HTERT RPE-1 (cell line): ENCODE results near the gene CSGALNACT2.
"Not testable (repeated sequence)": the region's sequence is repeated elsewhere in the genome, so short reads cannot be mapped to it uniquely, and the experiment has no call there.

Experiments
- in situ Hi-C: fragments of 300-500 bp; cut with MboI; formaldehyde crosslinking; loops from 4 replicates; pipeline ENCODE4 v1.14.3; 2020; ENCODE audit warnings: low sequenced_read_pairs

Gene CSGALNACT2, protein sequence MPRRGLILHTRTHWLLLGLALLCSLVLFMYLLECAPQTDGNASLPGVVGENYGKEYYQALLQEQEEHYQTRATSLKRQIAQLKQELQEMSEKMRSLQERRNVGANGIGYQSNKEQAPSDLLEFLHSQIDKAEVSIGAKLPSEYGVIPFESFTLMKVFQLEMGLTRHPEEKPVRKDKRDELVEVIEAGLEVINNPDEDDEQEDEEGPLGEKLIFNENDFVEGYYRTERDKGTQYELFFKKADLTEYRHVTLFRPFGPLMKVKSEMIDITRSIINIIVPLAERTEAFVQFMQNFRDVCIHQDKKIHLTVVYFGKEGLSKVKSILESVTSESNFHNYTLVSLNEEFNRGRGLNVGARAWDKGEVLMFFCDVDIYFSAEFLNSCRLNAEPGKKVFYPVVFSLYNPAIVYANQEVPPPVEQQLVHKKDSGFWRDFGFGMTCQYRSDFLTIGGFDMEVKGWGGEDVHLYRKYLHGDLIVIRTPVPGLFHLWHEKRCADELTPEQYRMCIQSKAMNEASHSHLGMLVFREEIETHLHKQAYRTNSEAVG

DNA sequence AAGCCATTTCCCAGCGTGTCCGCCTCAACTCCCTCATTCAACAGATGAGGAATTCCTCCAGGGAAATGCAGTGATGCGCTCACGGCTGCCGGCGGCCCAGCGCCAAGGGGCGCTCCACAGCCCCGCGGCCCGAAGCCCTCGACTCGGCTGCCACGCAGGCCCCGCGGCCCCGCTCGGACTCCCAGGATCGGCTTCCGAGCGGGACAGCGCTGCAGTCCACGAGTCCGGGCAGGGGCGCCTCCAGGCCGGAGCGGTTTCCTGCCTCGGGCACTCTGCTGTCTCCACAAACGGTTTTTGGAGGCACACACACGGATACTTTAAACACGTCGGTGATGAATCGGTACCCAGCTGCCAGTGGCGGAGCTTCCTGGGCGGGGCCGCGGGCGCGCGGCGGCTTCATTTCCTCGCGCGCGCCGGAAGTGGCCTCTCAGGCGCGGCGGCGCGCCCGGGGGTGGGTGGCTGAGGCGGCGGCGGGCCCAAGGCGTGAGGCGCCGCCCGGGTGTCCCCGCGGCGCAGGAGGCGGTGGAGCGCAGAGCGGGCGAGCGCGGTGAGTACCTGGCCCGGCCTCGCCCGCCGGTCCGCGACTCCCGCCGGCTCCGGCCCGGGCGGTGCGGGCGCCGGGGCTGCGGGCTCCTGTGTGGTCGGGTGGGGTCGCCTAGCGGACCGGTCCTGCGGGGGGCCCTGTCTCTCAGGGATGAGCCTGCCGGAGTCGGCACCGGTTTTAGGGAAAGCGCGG, at the start of gene CSGALNACT2:
TSS of gene CSGALNACT2 (plus strand) at position 425 of the 736 bp plus-strand sequence. CDS start 16,705 bp downstream, outside the sequence.
- in situ Hi-C loops: no loop called here

DNA sequence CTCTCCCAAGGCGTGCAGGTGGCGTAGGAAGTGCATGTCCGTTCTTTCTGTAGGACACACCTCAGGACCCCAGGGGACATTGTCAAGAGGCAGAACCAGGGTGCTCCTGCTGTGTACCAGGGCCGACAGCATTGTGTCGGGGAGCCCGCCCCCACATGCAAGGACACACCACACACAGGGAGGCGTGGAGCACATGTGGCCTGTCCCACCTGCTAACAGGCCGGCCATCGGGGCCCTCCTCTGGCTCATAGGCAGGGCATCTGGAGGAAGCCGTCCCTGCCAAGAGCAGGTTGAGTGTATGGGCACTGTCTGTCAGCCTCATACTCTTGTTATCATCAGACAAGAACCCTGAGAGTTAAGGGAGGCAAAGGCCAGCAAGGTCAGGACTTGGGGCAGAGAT, 48.7 kb upstream of the CSGALNACT2 start:
- in situ Hi-C loops: no loop called here

DNA sequence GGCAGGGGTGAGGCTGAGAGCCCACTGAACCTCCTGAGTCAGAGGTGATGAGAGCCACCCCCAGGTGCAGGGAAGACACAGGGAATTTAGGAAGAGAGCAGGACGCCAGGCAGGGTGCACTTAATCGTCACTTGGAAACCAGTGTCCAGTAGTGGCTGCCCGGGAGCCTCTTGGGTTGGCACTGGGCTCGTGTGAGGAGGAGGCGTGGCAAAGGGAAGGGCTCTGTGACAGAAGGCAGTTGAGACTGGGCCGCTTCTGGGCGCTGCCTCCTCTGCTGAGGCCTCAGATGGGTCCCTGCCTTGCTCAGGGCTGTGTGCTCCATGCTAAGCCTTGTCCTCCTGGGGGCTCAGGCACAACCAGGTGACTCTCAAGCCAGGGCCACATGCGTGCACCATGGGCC, 48.1 kb upstream of the CSGALNACT2 start:
- in situ Hi-C loops: no loop called here

DNA sequence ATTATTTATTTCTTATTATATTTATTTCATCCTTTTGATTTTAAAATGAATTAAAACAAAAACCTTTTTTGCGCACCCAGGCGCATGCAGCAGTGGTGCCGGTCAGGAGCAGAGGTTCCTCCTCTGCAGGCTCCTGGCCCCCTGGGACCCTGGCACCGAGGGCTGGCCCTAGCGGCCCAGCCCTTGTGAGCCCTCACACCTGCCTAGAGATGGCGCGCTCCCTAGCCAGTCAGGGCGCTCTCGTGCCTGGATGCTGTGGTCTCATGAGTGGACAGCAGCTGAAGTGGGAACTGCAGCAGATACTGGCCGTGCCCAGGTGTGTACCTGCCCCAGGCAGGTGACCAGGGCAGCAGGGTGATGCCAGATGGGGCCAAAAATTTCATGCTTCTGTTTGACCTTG, 47.6 kb upstream of the CSGALNACT2 start:
- in situ Hi-C loops: no loop called here

DNA sequence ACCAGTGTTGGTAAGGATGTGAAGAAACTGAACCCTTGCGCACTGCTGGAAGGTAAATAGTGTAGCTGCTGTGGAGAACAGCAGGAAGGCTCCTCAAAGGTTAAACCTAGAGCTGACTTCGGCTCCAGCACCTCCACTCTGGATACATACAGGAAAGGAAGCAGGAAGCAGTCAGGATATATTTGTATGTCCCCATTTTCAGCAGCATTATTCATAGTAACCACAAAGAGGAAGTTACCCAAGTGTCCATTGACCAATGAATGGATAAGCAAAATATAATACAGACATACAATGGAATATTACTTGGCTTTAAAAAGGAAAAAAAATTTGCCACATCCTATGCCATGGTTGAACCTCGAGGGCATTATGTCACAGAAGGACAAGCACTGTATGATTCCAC, 46.4 kb upstream of the CSGALNACT2 start:
- in situ Hi-C loops: no loop called here

DNA sequence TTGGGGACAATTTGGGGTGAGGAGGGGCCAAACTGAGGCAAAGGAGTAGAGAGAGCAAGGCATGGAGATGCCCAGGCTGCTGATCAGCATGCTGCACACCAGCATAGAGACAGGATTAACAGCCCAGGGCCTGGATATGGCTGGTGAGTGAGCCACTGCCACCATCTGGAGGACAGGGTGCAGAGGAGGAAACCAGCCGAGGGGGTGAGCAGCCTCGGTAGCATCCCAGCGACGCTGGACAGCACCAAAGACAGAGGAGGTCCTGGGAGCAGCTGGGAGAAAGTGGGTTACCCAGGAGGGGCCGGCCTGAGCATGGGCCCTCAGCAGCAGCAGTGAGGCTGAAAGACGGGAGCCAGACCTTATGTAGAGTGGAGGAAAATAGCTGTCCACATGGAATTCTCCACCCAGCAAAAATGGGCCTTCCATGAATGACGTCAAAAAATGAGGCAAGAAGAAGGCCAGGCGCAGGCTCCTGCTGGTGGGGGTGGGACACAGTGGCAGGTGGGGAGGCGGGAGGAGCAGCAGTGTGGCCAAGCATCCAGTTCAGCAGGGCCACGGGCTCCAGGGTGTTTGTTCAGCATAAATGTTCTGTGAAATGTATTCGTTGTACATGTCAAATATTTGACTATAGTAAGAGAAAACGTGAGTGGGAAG, 44.7 kb upstream of the CSGALNACT2 start:
- in situ Hi-C loops: no loop called here

DNA sequence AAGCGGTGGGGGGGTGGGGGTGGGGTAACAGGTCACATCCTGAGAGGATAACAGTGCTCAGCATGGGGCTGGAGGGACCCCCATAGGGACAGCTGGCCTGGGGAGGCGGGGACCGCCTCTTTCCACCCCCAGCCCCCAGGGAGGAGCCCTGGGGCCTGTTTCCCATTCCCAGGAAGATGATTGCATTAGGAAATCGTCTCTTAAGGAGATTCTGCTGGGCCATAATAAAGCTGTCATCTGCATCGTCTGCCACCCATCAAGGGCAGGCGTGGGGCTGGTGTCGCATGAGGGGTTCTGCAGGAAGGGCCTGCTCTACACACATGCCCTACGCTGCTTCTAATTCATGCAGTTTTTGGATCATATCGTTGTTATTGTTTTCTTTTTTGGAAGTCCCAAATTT, 44.2 kb upstream of the CSGALNACT2 start:
- in situ Hi-C loops: no loop called here

DNA sequence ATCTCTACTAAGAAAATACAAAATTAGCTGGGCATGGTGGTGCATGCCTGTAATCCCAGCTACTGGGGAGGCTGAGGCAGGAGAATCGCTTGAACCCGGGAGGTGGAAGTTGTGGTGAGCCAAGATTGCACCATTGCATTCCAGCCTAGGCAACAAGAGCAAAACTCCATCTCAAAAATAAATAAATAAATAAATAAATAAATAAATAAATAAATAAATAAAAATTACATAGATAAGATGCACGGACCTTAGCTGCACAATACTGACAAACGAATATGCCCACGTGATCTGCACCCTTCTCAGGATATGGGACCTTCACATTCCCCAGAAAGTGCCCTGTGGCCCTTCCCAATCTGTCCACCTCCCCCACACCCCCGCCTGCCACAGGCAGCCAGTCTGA, 38.9 kb upstream of the CSGALNACT2 start:
- in situ Hi-C loops: not testable (repeated sequence)

DNA sequence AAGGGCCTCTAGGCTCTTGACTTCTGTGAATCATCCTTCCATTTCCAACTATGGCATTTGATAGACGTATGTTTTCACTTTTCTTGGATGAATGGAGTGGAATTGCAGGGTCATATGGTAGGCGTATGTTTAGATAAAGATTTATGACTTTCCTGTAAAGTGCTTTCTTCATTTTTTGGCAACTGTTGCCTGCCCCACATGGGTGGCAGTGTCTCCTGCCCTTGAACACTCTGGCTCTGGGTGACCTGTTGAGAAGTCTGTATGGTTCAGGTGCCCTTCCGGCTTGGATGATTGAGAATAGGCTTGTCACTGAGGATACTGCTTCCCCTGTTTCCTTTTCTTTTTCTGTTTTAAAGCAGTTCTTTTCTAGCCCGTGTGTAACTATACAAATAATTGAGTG, 38.3 kb upstream of the CSGALNACT2 start:
- in situ Hi-C loops: no loop called here

DNA sequence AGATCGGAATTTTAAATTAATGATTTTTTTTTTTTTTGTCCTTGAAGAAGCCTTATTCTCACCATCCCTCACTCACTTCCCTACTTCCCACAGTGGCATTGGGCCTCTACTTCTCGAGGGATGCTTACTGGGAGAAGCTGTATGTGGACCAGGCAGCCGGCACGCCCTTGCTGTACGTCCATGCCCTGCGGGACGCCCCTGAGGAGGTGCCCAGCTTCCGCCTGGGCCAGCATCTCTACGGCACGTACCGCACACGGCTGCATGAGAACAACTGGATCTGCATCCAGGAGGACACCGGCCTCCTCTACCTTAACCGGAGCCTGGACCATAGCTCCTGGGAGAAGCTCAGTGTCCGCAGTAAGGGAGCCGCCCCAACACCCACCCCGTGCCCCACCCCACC, 37.9 kb upstream of the CSGALNACT2 start:
- in situ Hi-C loops: no loop called here

DNA sequence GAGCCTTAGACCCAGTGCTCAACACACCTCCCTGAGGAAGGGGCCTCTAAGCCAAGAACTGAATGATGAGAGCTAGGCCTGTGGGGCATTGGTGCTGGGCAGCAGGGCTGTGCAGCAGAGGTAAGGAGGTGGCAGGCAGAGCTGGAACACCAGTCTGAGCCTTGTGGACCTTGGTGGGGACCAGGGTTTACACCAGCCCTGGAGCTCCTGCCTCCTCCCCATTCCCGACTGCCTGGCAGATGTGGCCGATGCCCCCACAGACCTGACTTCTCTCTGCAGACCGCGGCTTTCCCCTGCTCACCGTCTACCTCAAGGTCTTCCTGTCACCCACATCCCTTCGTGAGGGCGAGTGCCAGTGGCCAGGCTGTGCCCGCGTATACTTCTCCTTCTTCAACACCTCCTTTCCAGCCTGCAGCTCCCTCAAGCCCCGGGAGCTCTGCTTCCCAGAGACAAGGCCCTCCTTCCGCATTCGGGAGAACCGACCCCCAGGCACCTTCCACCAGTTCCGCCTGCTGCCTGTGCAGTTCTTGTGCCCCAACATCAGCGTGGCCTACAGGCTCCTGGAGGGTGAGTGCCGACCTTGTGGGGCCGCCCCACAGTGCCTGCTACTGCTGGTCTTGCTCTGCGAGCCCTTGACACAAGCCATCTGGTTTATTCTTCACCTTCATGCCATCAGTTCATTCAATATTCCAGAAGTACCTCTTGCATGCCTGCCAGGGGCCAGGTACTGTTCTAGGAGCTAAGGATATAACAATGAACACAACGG, 36.0 kb upstream of the CSGALNACT2 start:
- in situ Hi-C loops: no loop called here

DNA sequence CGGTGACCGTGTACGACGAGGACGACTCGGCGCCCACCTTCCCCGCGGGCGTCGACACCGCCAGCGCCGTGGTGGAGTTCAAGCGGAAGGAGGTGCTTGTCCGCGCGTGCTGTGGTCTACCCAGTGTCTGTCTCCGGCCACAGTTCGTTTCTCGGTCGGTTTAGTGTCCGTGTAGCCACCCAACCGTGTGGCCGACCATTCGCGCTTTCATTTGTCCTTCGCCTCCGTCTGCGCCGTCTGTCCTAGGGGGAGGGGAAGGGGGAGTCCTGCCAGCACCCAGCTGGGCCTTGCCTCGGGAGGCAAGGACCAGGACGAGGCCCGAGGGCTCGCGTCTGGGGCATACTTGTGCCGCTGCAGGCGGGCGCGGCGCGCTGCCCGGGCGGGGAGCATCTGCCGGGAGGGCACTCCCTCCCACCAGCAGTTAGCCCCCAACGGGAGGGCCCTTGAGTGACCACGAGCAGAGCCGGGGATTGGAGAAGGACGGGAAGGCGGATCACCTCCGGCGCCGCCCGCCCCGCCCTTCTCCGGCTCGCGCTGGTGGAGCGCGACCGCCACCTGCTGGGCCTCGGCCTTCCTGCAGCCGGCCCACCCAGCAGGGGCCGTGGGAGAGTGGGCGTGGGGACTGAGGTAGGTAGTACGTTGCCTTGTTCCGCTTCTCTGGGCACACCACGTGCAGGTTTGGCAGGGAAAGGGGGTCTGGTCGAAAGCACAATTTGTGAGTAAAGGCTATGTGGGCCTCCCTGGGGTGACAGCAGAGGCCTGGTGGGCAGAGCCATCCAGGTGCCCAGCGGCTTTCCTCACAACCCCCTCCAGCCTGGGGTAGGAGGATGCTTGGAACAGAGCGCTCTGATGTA, 32.9 kb upstream of the CSGALNACT2 start:
- in situ Hi-C loops: no loop called here

DNA sequence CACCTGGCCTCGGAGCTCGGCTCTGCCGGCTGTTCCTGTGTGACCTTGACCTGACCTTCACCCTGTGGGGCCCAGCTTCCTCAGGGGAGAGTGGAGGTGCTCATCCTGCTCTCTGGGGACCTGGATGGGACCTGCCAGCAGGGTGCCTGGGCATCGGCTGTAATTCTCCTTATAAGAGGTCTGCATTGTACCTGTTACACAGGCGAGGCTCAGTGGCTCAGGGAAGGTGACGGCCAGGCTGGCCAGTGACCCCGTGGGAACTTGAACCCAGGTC, 32.4 kb upstream of the CSGALNACT2 start:
- in situ Hi-C loops: no loop called here

DNA sequence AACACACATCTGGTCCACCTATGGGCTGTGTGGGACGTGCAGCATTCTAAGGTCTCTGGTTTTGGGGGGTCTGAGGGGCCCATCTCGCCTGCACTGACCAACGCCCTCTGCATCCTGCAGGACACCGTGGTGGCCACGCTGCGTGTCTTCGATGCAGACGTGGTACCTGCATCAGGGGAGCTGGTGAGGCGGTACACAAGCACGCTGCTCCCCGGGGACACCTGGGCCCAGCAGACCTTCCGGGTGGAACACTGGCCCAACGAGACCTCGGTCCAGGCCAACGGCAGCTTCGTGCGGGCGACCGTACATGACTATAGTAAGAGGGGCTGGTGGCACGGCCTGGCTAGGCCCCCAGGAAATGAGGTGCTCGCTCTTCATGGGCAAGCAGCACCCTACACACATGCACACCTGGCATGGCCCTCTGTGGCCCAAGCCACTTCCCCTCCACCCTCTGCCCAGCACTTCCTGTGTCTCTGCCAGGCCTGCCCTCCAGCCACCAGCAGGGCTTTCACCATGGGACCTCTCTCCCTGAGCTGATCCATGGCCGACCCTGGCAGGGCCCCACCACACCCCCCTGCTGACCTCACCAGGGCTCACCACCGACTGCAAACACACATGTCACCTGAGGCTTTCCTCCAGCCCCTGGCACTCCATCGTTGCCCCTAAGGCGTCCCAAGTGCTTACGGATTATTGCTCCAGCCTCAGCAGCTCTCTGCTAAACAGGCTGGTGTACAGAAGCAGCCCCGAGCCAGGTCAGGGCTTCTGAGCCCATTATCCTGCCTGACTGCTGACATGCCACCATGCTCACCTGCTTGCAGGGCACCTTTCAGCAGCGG, 31.8 kb upstream of the CSGALNACT2 start:
- in situ Hi-C loops: no loop called here

DNA sequence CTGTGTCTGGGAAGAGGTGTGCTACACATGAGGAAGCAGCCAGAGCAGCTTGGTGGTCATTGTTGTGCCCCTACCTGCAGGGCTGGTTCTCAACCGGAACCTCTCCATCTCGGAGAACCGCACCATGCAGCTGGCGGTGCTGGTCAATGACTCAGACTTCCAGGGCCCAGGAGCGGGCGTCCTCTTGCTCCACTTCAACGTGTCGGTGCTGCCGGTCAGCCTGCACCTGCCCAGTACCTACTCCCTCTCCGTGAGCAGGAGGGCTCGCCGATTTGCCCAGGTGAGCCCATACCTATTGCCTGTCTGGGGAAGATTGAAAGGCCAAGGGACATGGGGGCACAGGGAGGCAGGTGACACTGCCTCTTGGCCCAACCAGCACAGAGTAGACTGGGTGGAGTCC, 29.3 kb upstream of the CSGALNACT2 start:
- in situ Hi-C loops: no loop called here

DNA sequence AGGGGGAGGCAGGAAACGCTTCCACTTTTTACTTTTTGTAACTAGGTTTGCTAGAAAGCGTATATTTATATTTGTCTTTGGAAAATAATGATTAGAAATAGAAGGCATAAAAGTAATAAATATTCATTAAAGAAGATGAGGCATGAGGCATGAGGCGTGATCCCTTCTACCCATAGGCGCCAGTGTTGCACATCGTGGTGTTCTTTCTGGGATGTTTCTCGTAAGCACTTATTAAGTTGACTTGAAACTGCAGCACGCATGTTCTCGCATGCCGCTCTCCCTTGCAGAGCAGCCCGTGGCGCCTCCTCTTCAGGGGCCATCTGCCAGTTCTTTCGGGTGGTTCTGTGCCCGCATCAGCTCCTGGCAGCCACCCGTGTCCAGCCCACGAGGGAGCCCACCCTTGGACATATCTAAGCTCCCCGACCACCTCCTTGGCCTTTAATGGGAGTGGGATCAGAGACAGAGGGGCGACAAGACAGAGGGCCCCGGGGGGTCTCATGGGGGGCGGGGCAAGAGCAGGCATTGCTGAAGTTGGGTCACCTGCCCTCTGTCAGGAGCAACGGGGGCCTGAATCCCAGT, 28.5 kb upstream of the CSGALNACT2 start:
- in situ Hi-C loops: no loop called here

DNA sequence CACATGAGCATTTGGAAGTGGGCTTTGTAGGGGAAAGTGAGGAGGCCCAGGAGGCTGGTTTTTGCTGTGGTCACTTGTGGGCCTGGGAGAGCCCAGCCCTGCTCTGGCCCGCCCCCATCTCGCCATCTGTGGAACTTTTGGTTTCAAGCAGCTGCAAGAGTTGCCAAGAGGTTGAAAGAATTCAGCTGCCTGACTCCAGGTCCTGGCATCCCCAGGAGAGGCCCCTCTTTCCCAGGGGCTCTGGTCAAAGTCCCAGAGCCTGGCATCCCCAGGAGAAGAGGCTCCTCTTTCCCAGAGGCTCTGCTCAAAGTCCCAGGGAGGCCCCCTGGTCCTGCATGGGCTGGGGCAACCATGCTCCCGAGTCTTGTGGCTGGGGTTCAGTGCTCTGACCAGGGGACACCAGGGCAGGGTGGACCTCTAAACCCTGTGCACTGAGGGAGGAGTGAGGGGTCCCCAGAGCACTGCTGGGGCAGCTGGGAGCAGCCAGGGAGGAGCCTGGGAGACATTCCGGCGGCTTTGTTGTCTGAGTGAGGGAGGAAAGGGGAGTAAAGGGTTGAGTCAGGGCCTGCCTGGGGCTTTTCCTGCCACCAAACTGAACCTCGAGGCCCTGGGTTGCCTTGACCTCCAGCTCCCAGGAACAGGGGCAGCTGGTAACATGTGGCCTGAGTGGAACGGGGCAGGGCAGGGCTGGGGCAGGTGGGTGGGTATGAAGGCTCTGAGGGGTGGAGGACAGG, 27.7 kb upstream of the CSGALNACT2 start:
- in situ Hi-C loops: no loop called here

DNA sequence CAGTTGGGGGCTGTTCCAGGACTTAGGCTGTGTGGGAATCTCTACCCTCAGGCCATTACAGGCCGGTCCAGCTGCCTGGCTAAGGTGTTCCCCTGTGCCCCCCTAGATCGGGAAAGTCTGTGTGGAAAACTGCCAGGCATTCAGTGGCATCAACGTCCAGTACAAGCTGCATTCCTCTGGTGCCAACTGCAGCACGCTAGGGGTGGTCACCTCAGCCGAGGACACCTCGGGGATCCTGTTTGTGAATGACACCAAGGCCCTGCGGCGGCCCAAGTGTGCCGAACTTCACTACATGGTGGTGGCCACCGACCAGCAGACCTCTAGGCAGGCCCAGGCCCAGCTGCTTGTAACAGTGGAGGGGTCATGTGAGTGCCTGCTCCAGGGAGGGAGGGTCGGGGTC, 27.1 kb upstream of the CSGALNACT2 start:
- in situ Hi-C loops: no loop called here
